B cell (primary cell): ENCODE data around the gene PAQR7. TPM values are rescaled to one million over a fixed set of nuclear protein-coding genes. Genes with fewer than 3 reads are reported as not detected.

Experiments used
- ATAC-seq: fragments of 200-7000 bp; cut with Tn5 transposase; one replicate; pipeline ENCODE4 v1.10.0; 2021; ENCODE audit warnings: low read depth, mild to moderate bottlenecking, moderate number of reproducible peaks, moderate library complexity
- CTCF ChIA-PET: fragments of 350-600 bp; sonication (Branson Sonifier 250); formaldehyde crosslinking; loops from one replicate; lab custom pipeline; 2021; ENCODE audit warnings: antibody characterized with exemption, inconsistent platforms; lab: Charles Lee
- POLR2A ChIA-PET: fragments of 350-600 bp; sonication (Branson Sonifier 250); formaldehyde crosslinking; loops from one replicate; lab custom pipeline; 2021; ENCODE audit warnings: antibody characterized with exemption; lab: Charles Lee
- DNase-seq: peaks from one replicate; pipeline ENCODE4 v3.0.0; 2013
- H2AFZ ChIP-seq: 2 replicates; pipeline ENCODE4 v1.6.1; 2012; ENCODE audit warnings: mild to moderate bottlenecking, low read depth, low read length; ENCODE audit not compliant: insufficient read depth, poor library complexity, severe bottlenecking
- H3K27ac ChIP-seq, 2 donors: 1 replicate in 1 of 2; 2 replicates in 1 of 2; pipeline ENCODE4 v1.5.1; 2012 to 2013; ENCODE audit warnings: low read length in 2 of 2, mild to moderate bottlenecking in 2 of 2, moderate library complexity in 1 of 2
- H3K27me3 ChIP-seq, 4 experiments: fragments of 200-600 bp in 1 of 4; sonication (generic) in 1 of 4; replicated peaks in 1 of 4; 1 replicate in 2 of 4; 2 replicates in 2 of 4; pipeline versions ENCODE4 v1.6.1 to v1.7.0; 2013 to 2016; ENCODE audit warnings: low read length in 3 of 4, mild to moderate bottlenecking in 2 of 4, mixed read lengths in 1 of 4, moderate library complexity in 1 of 4; ENCODE audit not compliant: insufficient read depth in 4 of 4, control insufficient read depth in 3 of 4; ENCODE audit errors: control extremely low read depth in 1 of 4
- H3K36me3 ChIP-seq, 2 experiments: replicated peaks in 1 of 2; 1 replicate in 1 of 2; 2 replicates in 1 of 2; pipeline versions ENCODE4 v1.6.1 to v1.7.1; 2013; ENCODE audit warnings: low read length in 1 of 2; ENCODE audit not compliant: insufficient read depth in 2 of 2, control insufficient read depth in 1 of 2; ENCODE audit errors: control extremely low read depth in 1 of 2, extremely low read depth in 1 of 2
- H3K4me1 ChIP-seq, 2 donors: fragments of 200-600 bp in 1 of 2; sonication (generic) in 1 of 2; 1 replicate in 1 of 2; 2 replicates in 1 of 2; pipeline versions ENCODE4 v1.5.1 to v1.6.1; 2013 to 2017; ENCODE audit warnings: low read length in 2 of 2; ENCODE audit not compliant: control insufficient read depth in 2 of 2, insufficient read depth in 2 of 2
- H3K4me2 ChIP-seq: replicated peaks from 2 replicates; pipeline ENCODE3; 2012; ENCODE audit warnings: mild to moderate bottlenecking, low read depth, low read length; ENCODE audit not compliant: poor library complexity, severe bottlenecking
- H3K4me3 ChIP-seq, 5 experiments: fragments of 200-600 bp in 1 of 5; sonication (generic) in 1 of 5; 1 replicate in 3 of 5; 2 replicates in 2 of 5; pipeline versions ENCODE4 v1.5.1 to v1.7.0; 2011 to 2016; ENCODE audit warnings: low read length in 4 of 5, mild to moderate bottlenecking in 4 of 5, low read depth in 2 of 5, control low read depth in 1 of 5, moderate library complexity in 1 of 5; ENCODE audit not compliant: insufficient read depth in 1 of 5; ENCODE audit errors: control extremely low read depth in 1 of 5, extremely low read depth in 1 of 5
- H3K79me2 ChIP-seq: fragments of 200-600 bp; sonication (generic); one replicate; pipeline ENCODE4 v1.6.0; 2016; ENCODE audit warnings: low read length; ENCODE audit not compliant: control insufficient read depth, insufficient read depth
- H3K9ac ChIP-seq: fragments of 200-600 bp; sonication (generic); 2 replicates; pipeline ENCODE4 v1.6.1; 2017; ENCODE audit warnings: mild to moderate bottlenecking, low read length, moderate library complexity
- H3K9me3 ChIP-seq, 3 donors: one replicate each; pipeline versions ENCODE4 v1.6.1 to v1.7.1; 2013; ENCODE audit warnings: low read length in 2 of 3; ENCODE audit not compliant: control insufficient read depth in 2 of 3, insufficient read depth in 1 of 3; ENCODE audit errors: control extremely low read depth in 1 of 3
- H4K20me1 ChIP-seq: 2 replicates; pipeline ENCODE4 v1.6.0; 2012; ENCODE audit warnings: mild to moderate bottlenecking, low read length; ENCODE audit not compliant: insufficient read depth, control insufficient read depth, poor library complexity, severe bottlenecking
- H3K27ac Mint-ChIP-seq: one replicate; pipeline ENCODE4 v1.8.0; 2021; ENCODE audit warnings: mixed read lengths
- H3K27me3 Mint-ChIP-seq: one replicate; pipeline ENCODE4 v1.8.0; 2021; ENCODE audit warnings: mixed read lengths
- H3K4me1 Mint-ChIP-seq: one replicate; pipeline ENCODE4 v1.8.0; 2021; ENCODE audit warnings: mixed read lengths
- H3K4me3 Mint-ChIP-seq: one replicate; pipeline ENCODE4 v1.8.0; 2021; ENCODE audit warnings: mixed read lengths
- H3K9me3 Mint-ChIP-seq: one replicate; pipeline ENCODE4 v1.8.0; 2022; ENCODE audit warnings: mixed read lengths; ENCODE audit not compliant: insufficient read depth
- EZH2 ChIP-seq: IDR thresholded peaks from 2 replicates; pipeline ENCODE4 v1.6.1; 2012; ENCODE audit warnings: borderline replicate concordance, low read depth, mild to moderate bottlenecking, moderate library complexity, low read length; ENCODE audit not compliant: insufficient read depth, poor library complexity, severe bottlenecking
- WGBS: methylation state at CpG from one replicate; pipeline ENCODE4 v1.1.5; 2013; ENCODE audit warnings: missing lambda C conversion rate; ENCODE audit not compliant: insufficient coverage; 5-methylcytosine and 5-hydroxymethylcytosine counted together
- intact Hi-C: fragments of 100-400 bp; cut with micrococcal nuclease; formaldehyde crosslinking; loops from one replicate; pipeline ENCODE4 v1.10.0; 2022
- polyA plus RNA-seq: library from polyadenylated mRNA; depleted of rRNA; stranded (reverse); fragments of >200 nt; gene quantifications from 2 replicates; pipeline ENCODE4 v1.2.3, GENCODE V29; 2012
- total RNA-seq, 2 donors: library from RNA; stranded (reverse); fragments of 120-200 nt in 1 of 2; gene quantifications; 1 replicate in 1 of 2; 2 replicates in 1 of 2; pipeline versions ENCODE4 v1.2.3 to v1.2.4, GENCODE V29; 2013 to 2022
- TF ChIP-seq, protein P1 (sequence below): fragments of 200-600 bp; IDR thresholded peaks from one replicate; pipeline ENCODE4 v1.8.0; 2022; ENCODE audit warnings: antibody characterized with exemption, mild to moderate bottlenecking

The PAQR7 gene
- total and polyA plus RNA-seq, 2 donors (not counting 1 experiment from before 2014, with no cell fraction given): 4.2 to 5.5 TPM

GRCh38 chr1:25924454-25924853 lies 48.9 kb upstream of the PAQR7 start:
- CTCF ChIA-PET: no interaction called here

DNA sequence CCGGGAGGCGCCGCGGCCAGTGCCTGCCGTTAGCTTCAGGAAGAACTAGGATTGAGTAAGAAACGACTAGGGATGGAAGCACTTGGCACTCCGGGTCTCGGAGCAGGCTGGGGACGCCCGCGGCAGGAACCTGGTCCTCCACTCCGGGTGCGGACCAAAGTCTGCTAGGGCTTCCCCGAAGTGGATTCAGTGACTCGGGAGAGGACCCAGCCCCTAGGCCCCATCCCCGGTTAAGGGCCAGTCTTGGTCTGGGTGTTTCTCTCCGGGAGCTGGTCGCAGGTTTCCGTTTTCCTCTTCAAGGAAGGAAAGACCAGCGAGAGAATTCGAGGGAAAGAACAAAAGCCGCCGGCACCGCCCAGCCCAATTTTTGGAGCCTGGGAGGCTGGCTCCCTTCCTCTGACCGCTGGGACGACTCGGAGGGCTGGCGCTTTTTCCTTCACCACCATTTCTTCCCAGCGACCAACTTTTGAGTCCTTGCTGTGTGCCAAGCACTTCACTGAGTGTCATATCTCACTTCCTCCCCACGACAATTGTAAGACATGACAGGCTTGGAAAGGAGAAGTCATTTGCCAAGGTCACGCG lies 47.6 kb upstream of the PAQR7 start:
- H3K9ac ChIP-seq: peak overlapping the region; percentile 70

More at GRCh38 chr1:25924454-25924853, 48.9 kb upstream of the PAQR7 start:
- no peak overlapping the region for H3K27ac Mint-ChIP-seq
- H3K27me3 ChIP-seq: peaks cover 0 to 24% (median 19%) of the 10 kb centered on the region in 4 experiments
- H2AFZ ChIP-seq: no peak overlapping the region
- H3K9me3 ChIP-seq: peaks cover 0 to 6% (median 0%) of the 10 kb centered on the region in 3 donors
- no peaks in the 10 kb centered on the region for H3K9me3 Mint-ChIP-seq
- POLR2A ChIA-PET: no interaction called here
- H3K4me2 ChIP-seq: no peak overlapping the region
- H3K79me2 ChIP-seq: no peaks in the 10 kb centered on the region
- WGBS: no CpG with 5 or more reads among the region's 2 CpGs
- H3K9ac ChIP-seq: no peak overlapping the region
- ATAC-seq: no peak
- TF ChIP-seq, protein P1, sequence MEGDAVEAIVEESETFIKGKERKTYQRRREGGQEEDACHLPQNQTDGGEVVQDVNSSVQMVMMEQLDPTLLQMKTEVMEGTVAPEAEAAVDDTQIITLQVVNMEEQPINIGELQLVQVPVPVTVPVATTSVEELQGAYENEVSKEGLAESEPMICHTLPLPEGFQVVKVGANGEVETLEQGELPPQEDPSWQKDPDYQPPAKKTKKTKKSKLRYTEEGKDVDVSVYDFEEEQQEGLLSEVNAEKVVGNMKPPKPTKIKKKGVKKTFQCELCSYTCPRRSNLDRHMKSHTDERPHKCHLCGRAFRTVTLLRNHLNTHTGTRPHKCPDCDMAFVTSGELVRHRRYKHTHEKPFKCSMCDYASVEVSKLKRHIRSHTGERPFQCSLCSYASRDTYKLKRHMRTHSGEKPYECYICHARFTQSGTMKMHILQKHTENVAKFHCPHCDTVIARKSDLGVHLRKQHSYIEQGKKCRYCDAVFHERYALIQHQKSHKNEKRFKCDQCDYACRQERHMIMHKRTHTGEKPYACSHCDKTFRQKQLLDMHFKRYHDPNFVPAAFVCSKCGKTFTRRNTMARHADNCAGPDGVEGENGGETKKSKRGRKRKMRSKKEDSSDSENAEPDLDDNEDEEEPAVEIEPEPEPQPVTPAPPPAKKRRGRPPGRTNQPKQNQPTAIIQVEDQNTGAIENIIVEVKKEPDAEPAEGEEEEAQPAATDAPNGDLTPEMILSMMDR: no peak
- TF ChIP-seq EZH2: no peak
- H3K4me1 ChIP-seq: peaks cover 15 to 20% of the 10 kb centered on the region in 2 donors
- intact Hi-C loops: no loop called here
- no peaks in the 10 kb centered on the region for H3K36me3 ChIP-seq
- no peaks in the 10 kb centered on the region for H4K20me1 ChIP-seq
- peaks cover 45% of the 10 kb centered on the region for H3K27me3 Mint-ChIP-seq
- H3K4me3 ChIP-seq: no peak overlapping the region
- DNase-seq: no peak
- no peak overlapping the region for H3K27ac ChIP-seq
- no peak overlapping the region for H3K4me3 Mint-ChIP-seq
- H3K4me1 Mint-ChIP-seq: peaks cover 15% of the 10 kb centered on the region

More for the DNA sequence above, 47.6 kb upstream of the PAQR7 start:
- Histone ChIP-seq H3K4me3 (peak overlapping the region; percentile 9 to 59 (median 54)), H4K20me1 (no peaks in the 10 kb centered on the region), H3K36me3 (no peaks in the 10 kb centered on the region), H3K27ac (no peak overlapping the region), H3K27me3 (peaks cover 0 to 24% (median 19%) of the 10 kb centered on the region in 4 experiments), H2AFZ (peak overlapping the region; percentile 78), H3K4me2 (peak overlapping the region; percentile 95), H3K9me3 (peaks cover 0 to 6% (median 0%) of the 10 kb centered on the region in 3 donors), H3K4me1 (peaks cover 15 to 20% of the 10 kb centered on the region in 2 donors), H3K79me2 (no peaks in the 10 kb centered on the region)
- WGBS: 2% methylated on average over 26 of the region's 32 CpGs
- H3K4me3 Mint-ChIP-seq: peak overlapping the region; percentile 80
- intact Hi-C loops: no loop called here
- ATAC-seq: no peak
- no peaks in the 10 kb centered on the region for H3K9me3 Mint-ChIP-seq
- peaks cover 15% of the 10 kb centered on the region for H3K4me1 Mint-ChIP-seq
- POLR2A ChIA-PET: no interaction called here
- no peak for TF ChIP-seq EZH2
- TF ChIP-seq, protein P1: no peak
- H3K27ac Mint-ChIP-seq: no peak overlapping the region
- CTCF ChIA-PET: interaction anchor here (1.0 kb wide), 1 partner anchor 10 kb away, joined by 3 read pairs; no protein-coding TSS in a partner anchor
- peaks cover 40% of the 10 kb centered on the region for H3K27me3 Mint-ChIP-seq
- DNase-seq: peak; percentile 48
